ENCODE data around the gene KLK7. TPM values are rescaled to one million over a fixed set of nuclear protein-coding genes. Genes with fewer than 3 reads are reported as not detected.
"Not testable (repeated sequence)": the region's sequence is repeated elsewhere in the genome, so short reads cannot be mapped to it uniquely, and the experiment has no call there.

KLK7 gene
- total RNA-seq, 1 donor from 2014 or later = not detected

GRCh38 chr19:51012661-51013190 lies 29.0 kb upstream of the KLK7 start:
- DNase-seq (ENCODE audit: low spot score) = no peak

- no peak for DNase-seq (ENCODE audit: low spot score)
These were observed 26.5 kb upstream of the KLK7 start for GRCh38 chr19:51010066-51010795.

- no peak for DNase-seq (ENCODE audit: low spot score)
These were observed 25.6 kb upstream of the KLK7 start for GRCh38 chr19:51009061-51009891.

- no peak for DNase-seq (ENCODE audit: low spot score)
These were observed 23.8 kb upstream of the KLK7 start for GRCh38 chr19:51007488-51007887.

GRCh38 chr19:51006406-51006805 lies 22.7 kb upstream of the KLK7 start:
- no peak for DNase-seq (ENCODE audit: low spot score)

GRCh38 chr19:51005248-51005647 lies 21.5 kb upstream of the KLK7 start:
- DNase-seq (ENCODE audit: low spot score) = no peak

- DNase-seq (ENCODE audit: low spot score) = no peak
These were observed 19.6 kb upstream of the KLK7 start for GRCh38 chr19:51003316-51003715.

- no peak for DNase-seq (ENCODE audit: low spot score)
These were observed 19.0 kb upstream of the KLK7 start for GRCh38 chr19:51002542-51003311.

- DNase-seq (ENCODE audit: low spot score) = no peak
These were observed 18.4 kb upstream of the KLK7 start for GRCh38 chr19:51002089-51002532.

GRCh38 chr19:51001515-51001914 lies 17.8 kb upstream of the KLK7 start, which contains the start of gene KLK8:
TSS of gene KLK8 (minus strand) at chr19:51001604. CDS start at chr19:51001167, 437 bp downstream.
- no peak for DNase-seq (ENCODE audit: low spot score)

GRCh38 chr19:51000981-51001380 lies 17.3 kb upstream of the KLK7 start:
- DNase-seq (ENCODE audit: low spot score) = no peak

- DNase-seq (ENCODE audit: low spot score) = no peak
These were observed 16.7 kb upstream of the KLK7 start for GRCh38 chr19:51000426-51000825.

- no peak for DNase-seq (ENCODE audit: low spot score)
These were observed 15.0 kb upstream of the KLK7 start for GRCh38 chr19:50998686-50999085.

- DNase-seq (ENCODE audit: low spot score) = no peak
These were observed 14.3 kb upstream of the KLK7 start for GRCh38 chr19:50998061-50998460.

GRCh38 chr19:50994129-50994528 lies 10.4 kb upstream of the KLK7 start:
- no peak for DNase-seq (ENCODE audit: low spot score)

- no peak for DNase-seq (ENCODE audit: low spot score)
These were observed 8.9 kb upstream of the KLK7 start for GRCh38 chr19:50992666-50993035.

GRCh38 chr19:50984416-50984815 lies 699 bp upstream of the KLK7 start:
- DNase-seq (ENCODE audit: low spot score) = not testable (repeated sequence)

GRCh38 chr19:50982186-50982585 lies 1.5 kb downstream of the KLK7 start:
- DNase-seq (ENCODE audit: low spot score) = no peak

- no peak for DNase-seq (ENCODE audit: low spot score)
These were observed 2.0 kb downstream of the KLK7 start for GRCh38 chr19:50981587-50982146.

- no peak for DNase-seq (ENCODE audit: low spot score)
These were observed 3.5 kb downstream of the KLK7 start for GRCh38 chr19:50980208-50980607.

- no peak for DNase-seq (ENCODE audit: low spot score)
These were observed 4.0 kb downstream of the KLK7 start for GRCh38 chr19:50979758-50980157.

Data from ureter (tissue), 1 donor.